Measurements from ENCODE around the gene CTBP1.

DNA sequence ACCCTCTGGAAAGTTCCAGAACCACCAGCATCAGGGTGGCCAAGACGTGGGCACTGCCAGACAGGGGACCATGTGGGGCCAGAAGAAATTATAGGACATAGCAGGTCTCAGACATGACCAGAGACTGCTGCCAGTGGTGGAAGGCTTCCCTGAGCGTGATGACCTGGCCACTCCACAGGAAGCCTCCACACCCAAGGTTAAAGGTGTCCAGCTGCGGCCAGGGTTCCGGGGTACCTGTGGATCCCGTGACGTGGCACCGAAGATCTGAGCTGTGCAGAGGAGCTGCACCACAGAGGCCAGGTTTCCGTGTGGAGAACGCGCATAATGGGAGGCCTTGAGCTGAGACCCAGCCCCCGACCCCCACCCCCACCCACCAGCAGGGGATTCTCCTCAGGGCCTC lies 16.4 kb upstream of the CTBP1 start:
- TF ChIP-seq POLR2A (IDR thresholded peaks at IDR 0.05; ENCODE audit: low read length) (no peak), GATA1 (IDR thresholded peaks at IDR 0.05; ENCODE audit: low read depth, low read length) (no peak)

Data from erythroblast (primary cell).